ENCODE measurements around the gene SNTB2. TPM values are rescaled to one million over a fixed set of nuclear protein-coding genes. Genes with fewer than 3 reads are reported as not detected.

The SNTB2 gene
- total and polyA plus RNA-seq, 2 of the 8 experiments (the other 6 are each of a cell fraction or from before 2014, with no cell fraction given), result 6.0 to 16.1 TPM

DNA sequence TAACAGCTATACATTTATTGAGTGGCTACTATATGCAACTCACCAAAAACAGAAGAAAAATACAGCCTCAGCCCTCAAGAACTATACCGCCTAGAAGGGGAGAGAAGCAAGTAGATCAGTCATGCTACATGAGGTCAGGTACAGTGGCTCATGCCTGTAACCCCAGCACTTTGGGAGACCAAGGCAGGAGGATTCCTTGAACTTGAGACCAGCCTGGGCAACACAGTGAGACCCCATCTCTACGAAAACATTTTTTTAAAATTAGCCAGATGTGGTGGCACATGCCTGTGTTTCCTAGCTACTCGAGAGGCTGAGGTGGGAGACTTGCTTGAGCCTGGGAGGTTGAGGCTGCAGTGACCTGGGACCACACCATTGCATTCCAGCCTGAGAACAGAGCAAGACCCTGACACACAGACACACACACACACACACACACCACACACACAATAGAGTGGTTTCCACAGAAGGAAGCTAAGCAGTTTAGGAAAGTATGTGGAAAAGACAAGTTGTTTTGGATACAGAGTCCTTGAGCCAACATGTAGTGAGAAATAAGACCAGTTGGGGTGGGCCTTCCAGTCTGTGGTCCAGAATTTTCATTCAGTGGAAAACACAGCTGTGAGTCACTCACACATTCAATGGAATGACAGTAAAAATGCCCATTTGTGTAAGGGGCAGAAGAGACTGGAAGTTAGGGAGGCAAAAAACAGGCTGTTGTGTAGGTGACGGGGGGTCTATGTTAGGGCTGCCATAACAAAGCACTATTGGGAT, 10.7 kb upstream of the SNTB2 start (continued):
- TF ChIP-seq PHF8 (conservative IDR thresholded peaks at IDR 0.05; ENCODE audit: low read depth, low read length) (no peak), SUZ12 (IDR thresholded peaks at IDR 0.05; ENCODE audit: low read length) (no peak), CHD2 (IDR thresholded peaks at IDR 0.05; ENCODE audit: low read length) (no peak)
